GM21529 (cell line): Measurements from ENCODE around the gene SNIP1.
A peak's percentile ranks its signal among the peaks of the same experiment; 100 is the strongest.
"Not testable (repeated sequence)": the region's sequence is repeated elsewhere in the genome, so short reads cannot be mapped to it uniquely, and the experiment has no call there.

Experiments used
- ATAC-seq: cut with Tn5 transposase; IDR thresholded peaks from one replicate; pipeline ENCODE4 v1.9.1; 2021; ENCODE audit not compliant: unreplicated experiment

Gene SNIP1

GRCh38 chr1:37553927-37554808 is at the start of gene SNIP1:
Gene SNIP1, minus strand, starts transcription at chr1:37554293. Its CDS starts 64 bp downstream, at chr1:37554229.
- peak; percentile 91 for ATAC-seq

DNA sequence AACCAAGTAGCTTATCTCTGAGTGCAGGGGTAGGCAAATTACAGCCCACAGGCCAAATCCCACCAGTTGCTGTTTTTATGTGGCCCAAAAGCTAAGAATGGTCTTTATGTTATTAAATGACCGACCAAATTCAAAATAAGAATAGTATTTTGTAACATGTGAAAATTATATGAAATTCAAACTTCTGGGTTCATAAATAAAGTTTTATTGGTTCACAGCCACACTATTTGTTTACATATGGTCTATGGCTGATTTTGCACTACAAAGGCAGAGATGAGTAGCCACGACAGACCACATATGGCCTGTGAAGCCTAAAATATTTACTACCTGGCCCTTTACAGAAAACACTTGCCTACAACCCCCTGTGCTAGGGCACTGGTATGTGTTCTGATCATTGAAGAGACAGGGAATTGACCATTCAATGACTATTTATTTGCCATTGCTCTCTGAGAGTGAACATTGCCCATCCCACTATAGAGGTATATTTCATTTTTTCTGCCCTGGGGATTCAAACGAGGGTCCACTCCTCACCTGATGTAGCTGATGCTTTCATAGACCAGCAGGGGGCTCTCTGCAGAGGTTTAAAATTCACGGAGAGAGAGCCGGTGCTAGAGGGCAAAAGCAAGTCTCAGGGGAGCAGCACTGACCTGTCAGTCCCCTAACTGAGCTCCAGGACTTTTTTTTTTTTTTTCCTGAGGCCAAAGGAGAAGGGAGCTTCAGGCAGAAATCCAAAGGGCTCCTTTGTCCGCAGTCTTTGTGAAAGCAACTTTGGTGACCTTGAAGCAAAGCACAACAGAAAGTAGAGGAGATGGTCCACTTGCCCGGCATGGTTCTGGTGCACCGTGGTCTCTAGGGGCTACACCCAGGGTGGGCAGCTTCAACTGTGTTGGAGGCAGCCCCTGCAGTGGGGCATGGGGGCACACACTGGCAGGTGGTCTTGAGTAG is 48.9 kb upstream of the SNIP1 start:
- ATAC-seq, result no peak

DNA sequence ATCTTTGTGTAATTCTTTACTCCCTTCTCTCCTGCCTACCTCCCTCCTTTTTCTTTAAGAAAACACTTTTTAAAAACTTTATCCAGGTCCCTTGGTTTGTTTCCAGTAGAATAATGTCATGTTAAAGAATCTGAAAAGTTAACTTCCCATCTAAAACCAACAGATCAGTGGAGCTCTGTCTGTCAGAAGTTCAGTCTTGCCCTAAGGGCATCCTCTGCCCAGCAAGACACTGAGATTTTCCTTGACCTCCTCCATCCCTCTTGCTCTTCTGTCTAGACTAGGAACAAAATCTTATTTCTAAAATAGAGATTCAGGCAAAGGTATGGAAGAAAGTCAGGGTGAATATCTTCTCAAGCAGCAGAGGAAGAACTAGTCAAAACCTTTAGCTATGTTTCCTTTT is 47.3 kb upstream of the SNIP1 start:
- no peak for ATAC-seq

GRCh38 chr1:37599940-37600339 is 45.8 kb upstream of the SNIP1 start:
- no peak for ATAC-seq

DNA sequence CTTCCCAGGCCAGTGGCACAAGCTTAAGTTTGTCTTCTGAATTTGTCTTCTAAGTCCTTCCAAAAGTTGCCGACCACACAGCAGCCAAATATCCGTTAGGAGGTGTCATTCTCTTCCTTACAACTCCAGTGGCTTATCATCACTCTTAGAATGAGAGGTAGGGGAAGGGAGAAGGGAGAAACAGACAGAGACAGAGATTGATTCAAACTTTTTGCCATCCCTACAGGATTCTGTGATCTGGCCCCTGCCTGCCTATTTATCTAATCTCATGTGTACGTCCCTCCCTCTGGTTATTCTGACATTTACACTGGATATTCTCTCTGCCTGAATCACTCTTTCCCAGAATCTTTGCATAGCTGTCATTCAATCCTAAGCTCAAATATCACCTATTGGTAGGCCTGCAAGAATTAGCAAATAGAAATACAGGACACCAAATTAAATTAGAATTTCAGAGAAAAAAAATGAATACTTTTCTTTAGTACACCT is 42.1 kb upstream of the SNIP1 start:
- peak; percentile 14 for ATAC-seq

DNA sequence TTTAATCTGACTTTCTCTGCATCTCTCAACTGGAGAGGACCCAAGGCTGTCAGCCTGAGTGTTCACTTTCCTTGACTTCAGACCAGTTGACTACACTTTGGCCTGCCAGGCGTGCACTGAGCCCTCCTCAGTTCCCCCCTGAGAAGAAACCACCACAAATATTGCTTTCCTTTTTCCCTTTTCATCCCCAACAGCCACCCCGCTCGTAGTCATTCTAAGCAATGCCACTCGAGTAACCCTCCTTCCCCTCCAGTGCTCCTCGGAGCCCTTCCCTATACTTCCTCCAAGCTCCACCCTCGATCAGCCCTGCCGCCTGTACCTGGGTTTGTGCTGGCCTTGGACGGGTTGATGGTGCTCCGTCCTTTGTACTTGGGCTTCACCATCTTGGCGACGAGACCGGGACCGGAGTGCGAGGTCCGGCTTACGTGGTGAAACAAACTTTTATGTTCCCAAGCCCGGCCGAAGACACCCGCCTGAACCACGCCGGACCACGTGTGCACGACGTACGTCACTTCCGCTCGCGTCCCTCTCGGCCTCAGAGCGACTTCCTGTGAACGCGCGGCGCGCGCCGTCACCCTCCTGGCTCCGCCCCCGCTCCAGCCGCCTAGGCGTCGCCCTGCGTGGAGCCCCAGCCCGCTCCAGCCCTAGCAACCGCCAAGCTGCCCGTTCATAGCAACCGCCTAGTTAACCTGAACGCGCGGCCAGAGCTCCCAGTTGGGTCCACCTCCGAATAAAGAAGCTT is 41.5 kb upstream of the SNIP1 start, which contains the start of gene GNL2:
Gene GNL2, minus strand, starts transcription at position 498 of the 742 bp plus-strand sequence. Its CDS starts 115 bp downstream, at position 383.
- ATAC-seq, result peak; percentile 98

GRCh38 chr1:37593726-37594125 is 39.6 kb upstream of the SNIP1 start:
- ATAC-seq, result no peak

GRCh38 chr1:37588939-37589338 is 34.8 kb upstream of the SNIP1 start:
- ATAC-seq, result no peak

- ATAC-seq, result not testable (repeated sequence)
Observed at GRCh38 chr1:37584544-37584943, 30.5 kb upstream of the SNIP1 start.

GRCh38 chr1:37575692-37576091 is 21.6 kb upstream of the SNIP1 start:
- no peak for ATAC-seq

GRCh38 chr1:37574834-37575480 is 20.9 kb upstream of the SNIP1 start:
- no peak for ATAC-seq

- ATAC-seq, result no peak
Observed at GRCh38 chr1:37570528-37571334, 16.6 kb upstream of the SNIP1 start.

GRCh38 chr1:37567023-37567422 is 12.9 kb upstream of the SNIP1 start:
- no peak for ATAC-seq

DNA sequence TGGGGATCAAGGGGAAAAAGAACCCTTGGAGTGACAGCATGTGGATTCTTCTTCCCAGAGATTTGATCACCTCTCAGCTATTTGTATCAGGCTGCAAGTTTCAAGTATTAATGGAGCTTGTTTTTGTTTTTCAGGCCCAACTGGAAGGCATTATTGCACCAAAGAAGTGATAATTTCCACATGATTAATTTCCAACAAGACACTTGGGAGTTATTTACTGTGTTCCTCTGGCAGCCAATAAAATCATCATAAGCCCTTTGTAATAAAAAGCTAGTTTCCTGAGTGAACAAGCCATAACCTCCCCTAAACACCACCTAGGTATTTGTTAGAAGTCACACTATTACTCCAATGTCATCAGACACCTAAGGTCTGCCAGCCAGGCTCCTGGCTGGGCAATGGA is 10.8 kb upstream of the SNIP1 start:
- no peak for ATAC-seq

- ATAC-seq, result no peak
Observed at GRCh38 chr1:37562984-37563383, 8.9 kb upstream of the SNIP1 start.

GRCh38 chr1:37561133-37562132 is 7.3 kb upstream of the SNIP1 start:
- no peak for ATAC-seq

DNA sequence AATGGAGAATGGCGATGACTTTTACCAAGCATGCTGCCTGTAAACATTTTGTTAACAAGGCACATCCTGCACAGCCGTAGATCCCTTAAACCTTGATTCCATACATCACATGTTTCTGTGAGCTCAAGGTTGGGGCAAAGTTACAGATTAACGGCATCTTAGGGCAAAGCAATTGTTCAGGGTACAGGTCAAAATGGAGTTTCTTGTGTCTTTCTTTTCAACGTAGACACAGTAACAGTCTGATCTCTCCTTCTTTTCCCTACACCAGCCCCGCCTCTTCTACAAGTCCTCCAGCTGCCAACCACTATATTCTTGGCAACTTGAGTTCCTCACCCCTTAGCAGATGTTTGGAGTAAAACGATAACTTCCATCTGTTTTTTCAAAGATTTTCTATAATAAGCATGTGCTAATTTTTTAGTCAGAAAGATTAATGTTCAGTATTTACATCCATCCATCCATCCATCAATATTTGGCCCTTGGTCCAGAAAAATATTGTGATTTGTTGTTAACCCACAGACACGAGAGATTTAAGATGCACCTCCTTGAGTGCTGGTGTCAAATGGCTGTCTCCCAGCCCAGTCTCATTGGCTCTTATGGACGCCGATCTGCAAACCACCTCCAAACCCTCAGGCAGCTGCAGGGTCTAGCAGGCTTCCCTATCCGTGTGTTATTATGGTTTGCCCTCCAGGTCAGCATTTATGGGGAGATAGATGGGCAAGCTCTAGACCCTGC is 6.5 kb upstream of the SNIP1 start:
- no peak for ATAC-seq
